ENCODE data around the gene ZNF609.
"Not testable (repeated sequence)": the region's sequence is repeated elsewhere in the genome, so short reads cannot be mapped to it uniquely, and the experiment has no call there.

ZNF609 gene

DNA sequence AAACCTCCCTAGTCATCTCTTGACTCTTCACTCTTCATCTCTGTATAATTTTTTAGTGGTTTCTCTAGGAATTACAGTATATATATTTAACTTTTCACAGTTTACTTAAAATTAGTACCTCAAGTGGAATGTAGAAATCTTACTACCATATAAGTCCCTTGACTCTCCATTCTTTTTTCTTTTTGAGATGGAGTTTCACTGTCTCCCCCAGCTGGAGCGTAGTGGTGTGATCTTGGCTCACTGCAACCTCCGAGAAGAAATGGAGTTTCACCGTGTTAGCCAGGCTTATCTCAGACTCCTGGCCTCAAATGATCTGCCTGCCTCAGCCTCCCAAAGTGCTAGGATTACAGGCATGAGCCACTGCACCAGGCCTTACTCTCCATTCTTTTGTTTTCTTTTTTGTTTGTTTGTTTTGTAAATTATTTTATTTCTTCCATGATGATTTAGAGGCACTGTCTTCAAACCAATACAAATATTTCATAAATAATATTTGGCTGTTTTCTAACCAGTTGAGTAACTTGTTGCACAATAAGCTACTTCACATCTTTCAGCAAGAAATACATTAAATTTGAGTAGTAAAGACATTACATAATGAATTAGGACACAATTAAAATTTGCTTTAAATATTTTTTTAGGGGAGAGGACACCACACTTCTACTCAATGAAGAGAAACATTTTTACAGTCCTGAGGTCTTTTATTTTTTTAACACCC, 170.2 kb downstream of the ZNF609 start:
- DNase-seq, result no peak

DNA sequence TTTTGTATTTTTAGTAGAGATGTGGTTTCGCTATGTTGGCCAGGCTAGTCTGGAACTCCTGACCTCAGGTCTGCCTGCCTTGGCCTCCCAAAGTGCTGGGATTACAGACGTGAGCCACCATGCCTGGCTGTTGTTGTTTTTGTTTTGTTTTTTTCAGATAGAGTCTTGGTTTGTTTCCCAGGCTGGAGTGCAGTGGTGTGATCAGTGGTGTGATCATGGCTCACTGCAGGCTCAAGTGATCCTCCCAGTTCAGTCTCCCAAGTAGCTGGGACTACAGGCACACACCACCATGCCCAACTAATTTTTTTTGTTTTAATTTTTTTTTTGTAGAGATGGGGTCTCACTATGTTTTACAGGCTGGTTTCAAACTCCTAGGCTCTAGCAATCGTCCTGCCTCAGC, 172.3 kb downstream of the ZNF609 start:
- not testable (repeated sequence) for DNase-seq

DNA sequence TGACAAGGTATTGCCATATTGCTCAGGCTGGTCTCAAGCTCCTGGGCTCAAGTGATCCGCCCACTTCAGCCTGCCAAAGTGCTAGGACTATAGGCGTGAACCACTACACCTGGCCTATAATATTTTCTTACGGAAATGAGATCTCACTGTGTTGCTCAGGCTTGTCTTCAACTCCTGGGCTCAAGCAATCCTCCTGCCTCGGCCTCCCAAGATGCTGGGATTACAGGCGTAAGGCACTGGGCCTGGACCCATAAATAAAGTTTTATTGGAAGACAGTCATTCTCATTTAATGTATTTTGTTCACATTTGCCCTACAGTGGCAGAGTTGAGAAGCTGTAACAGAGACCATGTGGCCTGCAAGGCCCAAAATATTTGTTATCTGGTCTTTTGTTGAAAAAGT, 173.0 kb downstream of the ZNF609 start:
- DNase-seq, result no peak

DNA sequence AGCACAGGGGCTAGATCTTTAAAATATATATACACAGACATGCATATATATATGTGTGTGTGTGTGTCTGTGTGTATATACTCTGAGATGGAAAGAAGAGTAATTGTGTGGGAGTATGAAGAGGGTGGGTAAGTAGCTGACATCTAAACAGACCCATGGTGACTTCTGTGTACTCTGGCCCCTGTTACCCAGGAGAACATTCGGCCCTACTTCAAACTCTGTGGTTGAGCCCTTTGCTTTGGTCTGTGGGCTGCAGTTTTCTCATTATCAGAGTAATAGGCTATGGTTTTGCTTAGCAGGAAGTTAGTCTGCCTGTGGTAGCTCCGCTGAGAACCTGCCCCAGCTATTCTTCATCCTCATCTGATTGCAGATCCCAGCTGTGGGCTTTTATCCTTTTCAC, 173.6 kb downstream of the ZNF609 start:
- peak in 1 of 2 donors; percentile 17 for DNase-seq

DNA sequence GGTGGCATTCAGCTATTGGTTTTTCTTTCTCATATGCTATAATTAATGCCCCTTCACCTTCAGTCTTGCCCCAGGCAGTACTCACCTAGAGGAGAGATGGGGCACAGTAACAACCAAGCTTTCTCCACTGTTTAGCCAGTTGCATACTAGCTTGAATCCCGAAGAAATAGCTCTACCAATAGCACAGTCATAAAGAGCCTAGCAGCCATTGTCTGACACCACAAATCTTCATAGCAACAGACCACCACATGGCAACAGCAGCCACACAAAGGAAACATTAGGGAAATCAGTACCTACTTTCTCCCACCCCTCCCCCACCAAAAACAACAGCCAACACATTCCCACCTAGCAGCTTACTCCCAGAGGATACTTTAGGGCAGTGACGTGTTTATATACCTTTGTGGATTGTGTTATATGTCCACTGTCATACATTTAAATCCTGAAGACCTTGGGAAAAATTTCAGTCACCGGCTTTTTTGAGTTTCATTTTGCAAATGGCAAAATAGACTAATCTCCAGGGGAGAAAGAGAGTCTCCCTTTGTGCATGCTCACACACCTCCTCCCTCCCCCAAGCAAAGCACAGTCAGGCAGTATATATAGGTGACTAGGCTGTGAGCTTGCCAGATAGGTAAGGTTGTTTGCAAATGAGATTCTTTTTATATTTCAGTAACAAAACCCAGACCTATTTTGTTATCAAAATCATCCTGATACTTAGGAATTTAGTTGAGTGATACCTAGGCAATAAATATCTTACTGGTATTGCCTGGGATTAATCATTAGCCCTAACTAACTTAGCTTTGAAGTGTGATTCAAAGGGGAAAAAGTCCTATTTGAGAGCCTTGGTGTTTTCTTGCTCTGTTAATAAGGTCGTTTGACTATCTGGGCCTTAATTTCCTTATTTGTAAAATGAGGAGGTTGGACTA, 174.5 kb downstream of the ZNF609 start:
- no peak for DNase-seq

DNA sequence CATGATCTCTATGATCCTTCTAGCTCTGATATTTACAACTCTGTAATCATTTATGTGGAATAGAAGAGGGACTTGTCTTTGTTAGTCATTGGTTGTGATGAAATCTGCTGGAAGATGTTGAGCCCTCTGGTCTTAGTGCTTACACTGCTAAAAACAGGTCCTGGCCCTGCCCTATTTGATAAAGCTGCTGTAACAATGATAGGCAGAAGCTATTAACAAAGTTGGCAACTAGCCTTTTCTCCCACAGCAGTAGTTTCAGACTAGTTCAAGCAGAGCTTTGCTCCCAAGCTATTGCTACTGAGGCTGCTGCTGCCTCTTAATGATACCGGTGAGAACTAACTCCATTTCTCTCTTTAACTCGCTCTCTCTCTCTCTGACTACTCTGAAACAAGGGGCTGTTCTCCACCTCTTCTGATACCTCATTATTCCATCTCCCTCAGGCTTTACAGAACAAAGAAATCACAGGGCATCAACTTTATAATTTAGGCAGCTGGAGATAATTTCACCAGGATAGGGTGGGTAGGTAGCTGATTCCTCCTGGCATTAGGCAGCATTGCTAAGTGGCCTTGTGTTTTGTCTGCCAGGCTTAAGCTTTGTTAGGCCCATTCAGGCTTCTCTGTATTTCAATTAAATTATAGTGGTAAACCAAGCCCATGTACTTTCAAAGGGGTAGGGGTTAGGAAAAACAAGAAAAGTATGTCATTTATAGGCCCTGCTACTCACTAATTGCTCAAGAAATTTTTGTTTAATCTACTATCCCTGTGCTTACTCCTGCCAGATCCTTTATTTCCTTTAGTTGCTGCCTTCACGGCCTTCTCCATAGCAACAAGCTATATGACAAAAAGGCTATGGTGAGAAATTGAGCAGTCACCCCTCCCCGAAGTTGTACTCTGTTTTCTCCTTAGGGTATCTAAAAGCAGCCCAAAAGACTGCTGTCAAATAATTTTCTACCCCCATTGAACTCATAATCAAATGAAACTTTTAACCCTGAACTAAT, 175.4 kb downstream of the ZNF609 start:
- DNase-seq, result no peak

DNA sequence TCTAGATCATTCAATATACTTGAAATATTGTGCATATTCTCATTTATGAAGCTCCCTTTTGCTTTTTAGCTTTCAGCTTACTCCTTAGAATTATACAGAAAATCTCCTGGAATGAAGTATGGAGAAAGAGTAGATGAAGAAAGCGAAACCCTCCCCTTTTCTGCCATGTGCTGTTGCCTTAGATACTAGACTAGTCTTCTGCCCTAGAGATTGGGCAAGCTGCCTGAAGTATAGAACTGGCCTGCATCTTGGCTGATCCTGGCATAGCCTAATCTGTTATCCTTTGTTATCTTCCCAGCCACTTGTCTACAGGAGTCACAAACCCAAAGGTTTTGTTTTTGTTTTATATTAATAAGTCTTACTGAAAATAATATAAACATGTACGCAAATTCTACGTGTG, 176.2 kb downstream of the ZNF609 start:
- DNase-seq, result no peak

DNA sequence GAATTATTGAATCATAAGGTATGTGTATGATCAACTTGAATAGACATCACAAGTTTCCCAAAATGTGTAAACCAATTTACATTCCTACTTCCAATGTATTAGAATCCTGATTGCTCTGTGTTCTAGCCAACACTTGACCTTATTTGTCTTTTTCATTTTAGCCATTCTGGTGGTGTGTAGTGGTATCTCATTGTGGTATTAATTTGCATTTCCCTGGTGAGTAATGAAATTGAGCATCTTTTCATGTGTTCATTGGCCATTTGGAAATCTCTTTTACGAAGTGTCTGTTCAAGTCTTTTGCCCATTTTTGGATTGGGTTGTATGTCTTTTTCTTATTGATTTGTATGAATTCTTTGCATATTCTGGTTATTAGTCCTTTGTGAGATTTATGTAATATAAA, 177.0 kb downstream of the ZNF609 start:
- DNase-seq, result no peak

DNA sequence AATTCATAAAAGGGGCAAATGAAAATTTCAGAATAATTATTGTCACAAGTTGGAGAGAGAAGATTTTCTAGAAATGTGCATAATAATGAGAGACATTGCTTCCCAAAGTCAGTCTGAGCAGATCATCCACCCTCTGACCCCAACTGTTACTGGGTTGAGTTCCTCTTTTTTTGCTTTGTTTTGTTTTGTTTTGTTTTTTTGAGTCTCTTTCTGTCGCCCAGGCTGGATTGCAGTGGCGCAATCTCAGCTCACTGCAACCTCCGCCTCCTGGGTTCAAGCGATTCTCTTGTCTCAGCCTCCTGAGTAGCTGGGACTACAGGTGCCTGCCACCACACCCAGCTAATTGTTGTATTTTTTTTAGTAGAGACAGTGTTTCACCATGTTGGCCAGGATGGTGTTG, 179.4 kb downstream of the ZNF609 start:
- DNase-seq, result not testable (repeated sequence)

DNA sequence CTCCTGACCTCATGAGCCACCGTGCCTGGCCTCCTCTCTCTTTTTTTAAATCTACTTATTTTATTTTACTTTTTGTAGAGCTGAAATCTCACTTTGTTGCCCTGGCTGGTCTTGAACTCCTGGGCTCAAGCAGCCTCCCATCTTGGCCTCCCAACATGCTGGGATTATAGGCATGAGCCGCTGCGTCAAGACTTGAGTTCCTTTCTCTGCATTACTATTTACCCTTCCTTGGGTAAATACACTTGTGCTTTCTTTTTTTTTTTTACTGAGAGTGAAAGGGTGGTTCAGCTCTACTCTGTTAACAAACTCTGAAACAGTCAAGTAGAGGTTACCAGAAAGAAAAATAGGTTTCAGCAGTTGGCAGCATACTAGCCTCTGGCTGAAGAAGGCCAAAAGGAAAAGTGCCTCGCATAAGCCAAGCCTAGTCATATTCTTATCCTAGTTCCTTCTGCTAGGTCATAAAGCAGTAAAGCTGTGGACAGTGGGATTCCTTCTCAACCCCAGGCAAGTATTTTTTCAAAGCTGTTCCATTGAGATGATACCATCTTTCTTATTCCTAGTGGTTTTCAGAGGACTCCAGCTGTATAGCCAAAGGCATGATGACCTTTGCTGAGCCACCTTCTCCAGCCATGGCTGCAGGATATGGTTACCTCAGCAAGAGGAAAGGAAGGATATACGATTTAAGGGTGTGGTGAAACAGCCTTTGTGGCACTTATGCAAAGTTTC, 179.9 kb downstream of the ZNF609 start:
- DNase-seq, result no peak

DNA sequence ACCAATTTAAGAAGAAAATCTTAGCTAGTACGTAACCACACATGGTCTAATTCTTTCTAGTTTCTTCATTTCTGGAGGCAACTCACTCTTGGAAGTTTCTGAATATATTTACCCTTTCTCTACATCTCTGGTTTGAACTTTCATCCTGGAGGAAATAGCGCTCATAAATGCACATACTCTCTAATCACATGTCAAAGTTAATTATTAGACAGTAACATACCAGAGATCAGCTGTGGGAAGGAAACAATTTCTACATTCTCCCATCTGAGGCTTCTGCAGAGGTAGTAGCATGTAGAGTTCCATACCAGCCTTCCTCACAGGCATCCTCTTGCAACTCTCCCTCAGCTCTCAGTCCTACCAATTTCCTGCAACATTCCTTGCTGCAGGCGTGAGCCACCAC, 182.5 kb downstream of the ZNF609 start:
- no peak for DNase-seq

DNA sequence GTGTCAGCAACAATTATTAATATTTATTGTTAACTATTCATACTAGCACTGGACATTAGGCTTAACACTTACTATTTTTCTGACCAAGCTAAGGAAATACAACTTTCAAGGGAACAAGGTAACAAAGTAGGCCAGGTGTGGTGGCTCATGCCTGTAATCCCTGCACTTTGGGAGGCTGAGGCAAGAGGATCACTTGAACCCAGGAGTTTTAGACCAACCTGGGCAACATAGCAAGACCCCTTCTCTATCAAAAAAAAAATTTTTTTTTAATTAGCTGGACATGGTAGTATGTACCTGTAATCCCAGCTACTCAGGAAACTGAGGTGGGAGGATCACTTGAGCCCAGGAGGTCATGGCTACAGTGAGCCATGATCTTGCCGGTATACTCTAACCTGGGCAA, 183.3 kb downstream of the ZNF609 start:
- DNase-seq, result no peak

DNA sequence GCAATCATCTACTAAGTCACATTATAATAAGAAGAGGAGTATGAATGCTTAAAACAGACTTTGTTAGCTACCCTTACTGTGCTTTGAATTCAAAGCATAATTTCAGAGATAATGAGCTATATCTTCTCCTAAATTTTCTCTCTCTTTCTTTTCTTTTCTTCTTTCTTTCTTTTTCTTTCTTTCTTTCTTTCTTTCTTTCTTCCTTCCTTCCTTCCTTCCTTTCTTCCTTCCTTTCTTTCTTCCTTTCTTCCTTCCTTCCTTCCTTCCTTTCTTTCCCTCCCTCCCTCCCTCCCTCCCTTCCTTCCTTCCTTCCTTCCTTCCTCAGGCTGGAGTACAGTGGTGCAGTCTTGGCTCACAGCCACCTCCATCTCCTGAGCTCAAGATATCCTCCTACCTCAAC, 184.4 kb downstream of the ZNF609 start:
- DNase-seq, result not testable (repeated sequence)

DNA sequence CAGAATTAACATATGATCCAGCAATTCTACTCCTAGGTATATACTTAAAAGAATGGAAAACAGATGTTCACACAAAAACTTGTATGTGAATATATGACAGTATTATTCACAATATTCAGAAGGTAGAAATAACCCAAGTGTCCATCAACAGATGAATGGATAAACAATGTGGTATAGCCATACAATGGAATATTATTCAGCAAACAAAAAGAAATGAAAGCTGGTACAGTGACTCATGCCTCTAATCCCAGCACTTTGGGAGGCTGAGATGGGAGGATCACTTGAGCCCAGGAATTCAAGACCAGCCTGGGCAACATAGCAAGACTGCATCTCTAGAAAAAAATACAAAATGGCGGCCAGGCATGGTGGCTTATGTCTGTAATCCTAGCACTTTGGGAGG, 185.6 kb downstream of the ZNF609 start:
- DNase-seq, result no peak

DNA sequence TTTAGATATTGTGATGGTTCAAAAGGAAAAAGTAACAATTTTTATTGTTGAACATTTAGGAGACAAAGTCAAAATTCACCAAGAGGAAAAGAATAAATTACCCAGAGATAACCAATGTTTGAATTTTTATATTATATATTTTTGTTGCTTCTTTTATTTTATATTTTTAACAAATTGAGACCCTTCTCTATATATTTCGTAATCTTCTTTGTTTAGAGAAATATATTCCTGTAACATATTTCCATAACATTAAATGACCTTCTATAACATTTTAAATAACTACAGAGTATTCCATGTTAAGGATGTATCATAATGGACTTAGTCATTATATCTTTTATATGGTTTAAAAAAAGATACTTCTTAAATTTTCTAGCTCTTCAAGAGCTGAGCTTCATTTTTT, 187.0 kb downstream of the ZNF609 start:
- no peak for DNase-seq

DNA sequence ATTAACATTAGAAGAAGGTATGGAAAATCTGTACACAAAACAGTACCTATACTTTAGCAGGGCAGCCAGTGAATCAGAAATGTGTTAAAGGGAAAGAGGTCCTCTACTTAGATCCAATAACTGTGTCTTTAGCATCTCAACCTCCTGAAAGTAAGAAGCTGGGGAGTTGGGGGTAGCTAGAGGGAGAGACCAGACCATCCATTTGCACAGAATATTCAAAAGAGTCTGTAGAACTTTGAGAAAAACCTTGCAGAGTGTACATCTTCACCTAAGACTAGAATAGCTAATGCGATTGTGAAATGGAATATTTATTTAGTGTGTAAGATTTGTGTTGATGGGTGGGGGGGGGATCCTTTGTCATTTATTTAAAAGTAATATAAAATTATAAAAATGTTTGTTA, 190.2 kb downstream of the ZNF609 start:
- DNase-seq, result no peak

DNA sequence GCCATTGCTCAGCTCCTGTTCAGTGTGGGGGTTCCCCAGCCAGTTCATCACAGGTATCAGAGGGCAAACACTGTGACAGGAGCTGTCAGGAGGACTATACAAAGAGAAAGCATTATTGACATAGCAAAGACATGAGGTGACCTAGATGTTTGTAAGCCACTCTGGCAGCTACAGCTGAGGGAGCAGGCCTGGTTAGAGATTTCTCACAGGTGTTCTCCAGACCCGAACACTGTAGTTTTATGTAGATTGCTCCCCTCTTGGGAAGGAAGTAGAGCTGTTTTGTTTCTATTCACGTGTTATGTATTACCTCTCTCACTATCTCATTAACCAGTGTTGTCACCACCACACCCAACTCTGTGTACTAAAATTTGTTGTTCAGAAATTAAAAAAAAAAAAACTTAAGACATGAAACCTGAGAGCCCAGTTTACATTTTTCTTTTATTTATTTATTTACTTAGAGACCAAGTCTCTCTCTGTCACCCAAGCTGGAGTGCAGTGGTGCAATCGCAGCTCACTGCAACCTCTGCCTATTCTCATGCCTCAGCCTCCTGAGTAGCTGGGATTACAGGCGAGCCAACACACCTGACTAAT, 191.3 kb downstream of the ZNF609 start:
- DNase-seq, result peak in 1 of 2 donors; percentile 17

DNA sequence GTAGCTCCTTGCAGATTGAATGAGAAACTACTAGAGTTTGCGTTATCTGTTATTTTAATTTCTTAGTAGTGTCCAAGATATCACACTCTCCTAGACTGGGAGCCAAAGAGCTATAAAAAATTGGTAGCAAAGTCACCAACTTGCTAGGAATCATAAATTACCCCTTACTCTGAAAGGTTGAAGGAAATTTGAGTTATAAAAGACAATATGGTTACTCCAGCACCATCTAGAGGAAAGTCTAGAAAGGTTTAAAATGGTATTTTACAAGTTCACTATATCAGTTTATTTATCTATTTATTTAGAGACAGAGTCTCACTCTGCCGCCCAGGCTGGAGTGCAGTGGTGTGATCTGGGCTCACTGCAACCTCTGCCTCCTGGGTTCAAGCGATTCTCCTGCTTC, 193.4 kb downstream of the ZNF609 start:
- DNase-seq, result no peak

DNA sequence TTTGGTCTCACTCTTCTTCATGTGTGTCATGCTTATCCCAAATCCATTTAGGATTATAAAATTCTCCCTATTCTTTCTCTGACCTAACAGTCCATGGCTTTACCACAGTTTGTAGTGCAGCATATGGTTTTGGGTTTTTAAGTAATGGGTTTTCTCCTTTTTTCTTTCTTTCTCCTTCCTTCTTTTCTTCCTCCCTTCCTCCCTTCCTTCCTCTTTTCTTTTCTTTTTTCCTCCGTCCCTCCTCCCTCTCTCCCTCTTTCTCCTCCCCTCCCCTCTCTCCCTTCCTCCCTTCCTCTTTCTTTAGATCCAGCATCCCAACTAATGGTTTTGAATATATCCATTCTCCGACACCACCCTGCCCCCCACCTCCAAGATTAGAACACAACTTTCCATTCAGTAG, 196.1 kb downstream of the ZNF609 start:
- no peak for DNase-seq

DNA sequence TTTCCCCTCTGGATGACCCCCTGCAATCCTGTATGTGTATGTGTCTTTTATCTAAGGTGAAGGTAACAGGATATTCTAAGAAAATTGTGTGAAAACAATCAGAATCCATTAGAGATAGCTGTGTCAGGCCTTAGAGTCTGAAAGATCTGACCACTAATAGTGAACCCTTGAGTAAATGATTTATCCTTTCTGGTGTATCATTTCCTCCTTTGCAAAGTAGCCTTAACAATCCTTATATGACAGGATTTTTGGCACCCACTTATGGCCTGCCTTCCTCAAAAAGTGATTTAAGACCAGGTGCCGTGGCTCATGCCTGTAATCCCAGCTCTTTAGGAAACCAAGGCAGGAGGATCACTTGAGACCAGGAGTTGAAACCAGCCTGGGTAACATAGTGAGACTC, 204.8 kb downstream of the ZNF609 start:
- DNase-seq, result no peak

DNA sequence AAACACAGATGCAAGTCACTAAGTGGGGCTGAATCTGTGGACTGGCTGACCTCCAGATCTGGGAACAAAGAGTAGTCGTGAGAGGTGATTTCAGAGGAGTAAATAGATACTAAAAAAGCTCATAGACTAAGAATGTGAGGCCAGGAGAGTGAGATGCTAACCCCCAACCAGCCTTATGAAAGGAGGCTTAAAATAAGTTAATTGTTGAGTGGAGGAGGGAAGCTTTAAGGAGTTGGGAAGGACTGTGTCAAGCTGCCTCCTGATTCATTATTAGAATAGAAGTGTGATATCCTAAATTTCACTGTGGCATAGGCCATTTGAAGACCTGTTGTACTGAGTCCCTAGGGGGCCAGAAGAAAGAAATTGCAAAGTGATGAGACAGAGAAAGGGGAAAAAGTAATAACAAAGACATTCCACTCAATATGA, 207.4 kb downstream of the ZNF609 start:
- DNase-seq, result no peak

DNA sequence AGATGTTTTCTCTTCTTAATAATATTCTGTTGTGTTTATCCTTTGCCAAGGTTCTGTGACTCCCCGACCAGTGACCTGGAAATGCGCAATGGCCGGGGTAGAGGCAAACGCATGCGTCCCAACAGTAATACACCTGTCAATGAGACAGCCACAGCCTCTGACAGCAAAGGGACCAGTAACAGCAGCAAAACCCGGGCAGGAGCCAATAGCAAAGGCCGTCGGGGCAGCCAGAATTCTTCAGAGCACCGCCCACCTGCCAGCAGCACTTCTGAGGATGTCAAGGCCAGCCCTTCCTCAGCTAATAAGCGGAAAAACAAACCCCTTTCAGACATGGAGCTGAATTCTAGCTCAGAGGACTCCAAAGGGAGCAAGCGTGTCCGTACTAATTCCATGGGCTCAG, 213.5 kb downstream of the ZNF609 start:
- DNase-seq, result no peak
